GM23248 (cell line): ENCODE data around the gene LAMA3.

Source experiments
- EZH2 ChIP-seq: fragments of 200-600 bp; sonication (generic); IDR thresholded peaks from 2 replicates; pipeline ENCODE4 v1.6.1; 2018; ENCODE audit warnings: antibody characterized with exemption, mild to moderate bottlenecking; ENCODE audit not compliant: insufficient read depth, poor library complexity, severe bottlenecking
- EZH2phosphoT487 ChIP-seq: fragments of 200-600 bp; sonication (generic); IDR thresholded peaks from 2 replicates; pipeline ENCODE4 v1.6.1; 2018; ENCODE audit warnings: antibody characterized with exemption, moderate library complexity, mild to moderate bottlenecking, low read depth; ENCODE audit not compliant: insufficient read depth

DNA sequence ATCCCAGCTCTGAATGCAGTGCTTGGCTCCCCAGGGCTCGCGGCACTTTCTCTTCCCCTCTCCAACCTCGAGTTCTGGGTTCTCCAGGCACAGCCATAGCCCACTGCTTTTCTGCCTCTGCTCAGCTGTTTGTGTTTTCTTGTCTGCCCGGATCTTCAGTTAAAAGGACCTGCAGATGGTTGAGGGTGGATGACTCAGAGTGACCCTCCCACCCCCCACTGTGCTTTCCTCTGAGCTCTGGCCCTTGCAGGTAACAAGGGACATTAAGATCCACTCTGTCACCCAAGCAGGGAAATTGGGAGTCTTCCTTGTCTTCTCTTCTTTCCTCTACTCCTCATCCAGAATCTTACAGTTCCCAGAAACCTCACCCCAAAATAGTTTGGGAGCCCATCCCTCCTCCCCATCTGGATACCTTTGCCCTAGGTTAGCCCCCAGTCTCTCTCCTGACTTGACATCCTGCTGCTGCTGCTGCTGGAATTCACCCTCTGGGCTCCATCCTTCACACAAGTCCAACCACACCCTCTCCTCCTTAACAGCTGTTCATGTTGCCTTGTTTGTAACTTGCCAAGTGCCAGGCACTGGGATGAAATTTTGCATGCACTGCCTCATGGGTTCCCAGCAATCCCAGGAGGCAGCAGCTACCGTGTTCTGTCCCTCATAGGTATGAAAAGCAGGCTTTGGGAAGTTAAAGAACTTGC lies 167.4 kb downstream of the LAMA3 start:
- TF ChIP-seq EZH2phosphoT487, result no peak
- no peak for TF ChIP-seq EZH2
